K562 (cell line): ENCODE data around the gene TM7SF2. TPM values are rescaled to one million over a fixed set of nuclear protein-coding genes. Genes with fewer than 3 reads are reported as not detected.
A peak's percentile ranks its signal among the peaks of the same experiment; 100 is the strongest.

Experiments used
- BRCA1 ChIP-seq, 2 experiments: fragments of 450-650 bp in 1 of 2; sonication (generic) in 1 of 2; formaldehyde crosslinking in 1 of 2; IDR thresholded peaks; 2 replicates each; pipeline versions ENCODE4 v1.5.0 to v1.6.1; 2017 to 2020; ENCODE audit warnings: mild to moderate bottlenecking in 1 of 2, missing genetic modification reagents in 1 of 2
- C11orf30 ChIP-seq: fragments of 450-650 bp; IDR thresholded peaks from 2 replicates; pipeline ENCODE4 v1.6.1; 2016; ENCODE audit warnings: low read depth, mild to moderate bottlenecking
- CEBPB ChIP-seq: fragments of 450-650 bp; IDR thresholded peaks from 2 replicates; pipeline ENCODE4 v1.6.1; 2016; ENCODE audit warnings: missing genetic modification characterization, missing compliant biosample characterization
- CREBBP ChIP-seq: IDR thresholded peaks from one replicate; pipeline ENCODE4 v1.6.1; 2012; ENCODE audit warnings: low read depth, mild to moderate bottlenecking, control low read depth, inconsistent platforms, low read length
- EGR1 ChIP-seq: fragments of 450-650 bp; conservative IDR thresholded peaks from 2 replicates; pipeline ENCODE4 v1.6.1; 2017; ENCODE audit warnings: mild to moderate bottlenecking
- ETS2 ChIP-seq: IDR thresholded peaks from 2 replicates; pipeline ENCODE4 v1.6.1; 2016; ENCODE audit warnings: borderline replicate concordance, missing genetic modification characterization, mild to moderate bottlenecking, moderate library complexity, missing compliant biosample characterization; ENCODE audit not compliant: poor library complexity, severe bottlenecking
- HDAC8 ChIP-seq: fragments of 450-650 bp; IDR thresholded peaks from 2 replicates; pipeline ENCODE4 v1.6.1; 2016; ENCODE audit warnings: mild to moderate bottlenecking, missing genetic modification characterization, moderate library complexity, missing compliant biosample characterization
- HNRNPH1 ChIP-seq: fragments of 200-400 bp; formaldehyde crosslinking; optimal IDR thresholded peaks from 2 replicates; pipeline ENCODE3; 2017; ENCODE audit warnings: low read depth, mild to moderate bottlenecking, low read length, moderate library complexity
- JUNB ChIP-seq: fragments of 450-650 bp; formaldehyde crosslinking; conservative IDR thresholded peaks from 2 replicates; pipeline ENCODE4 v1.4.0; 2020; ENCODE audit warnings: mild to moderate bottlenecking
- LEF1 ChIP-seq: fragments of 450-650 bp; IDR thresholded peaks from 2 replicates; pipeline ENCODE4 v1.6.1; 2016; ENCODE audit warnings: mild to moderate bottlenecking
- MIER1 ChIP-seq: fragments of 450-650 bp; IDR thresholded peaks from 2 replicates; pipeline ENCODE4 v1.6.1; 2016; ENCODE audit warnings: antibody characterized with exemption, mild to moderate bottlenecking, low read depth
- MTF1 ChIP-seq: fragments of 250-450 bp; sonication (Bioruptor Pico); IDR thresholded peaks from 2 replicates; pipeline ENCODE4 v1.9.0; 2021; ENCODE audit warnings: moderate library complexity, mild to moderate bottlenecking, inconsistent platforms, borderline replicate concordance
- MXD1 ChIP-seq: fragments of 250-450 bp; sonication (Bioruptor Pico); IDR thresholded peaks from 2 replicates; pipeline ENCODE4 v1.8.0; 2021; ENCODE audit warnings: borderline replicate concordance, mild to moderate bottlenecking, moderate library complexity; ENCODE audit not compliant: poor library complexity, severe bottlenecking
- MXI1 ChIP-seq: IDR thresholded peaks from 2 replicates; pipeline ENCODE4 v1.6.1; 2011; ENCODE audit warnings: low read depth, mild to moderate bottlenecking, improper control_type of control experiment, low read length
- MYBL2 ChIP-seq, 2 experiments: fragments of 450-650 bp in 1 of 2; sonication (generic) in 1 of 2; formaldehyde crosslinking in 1 of 2; IDR thresholded peaks; 2 replicates each; pipeline versions ENCODE4 v1.6.1 to v1.8.1; 2017 to 2022; ENCODE audit warnings: borderline replicate concordance in 1 of 2, inconsistent platforms in 1 of 2, low read depth in 1 of 2, mild to moderate bottlenecking in 1 of 2, missing genetic modification reagents in 1 of 2, moderate library complexity in 1 of 2
- MYC ChIP-seq, 2 experiments: fragments of 250-450 bp in 1 of 2; sonication (Bioruptor Pico) in 1 of 2; IDR thresholded peaks; 2 replicates each; pipeline versions ENCODE4 v1.5.1 to v1.6.1; 2012 to 2021; ENCODE audit warnings: low read depth in 2 of 2, borderline replicate concordance in 1 of 2, improper control_type of control experiment in 1 of 2, low read length in 1 of 2, mild to moderate bottlenecking in 1 of 2, moderate library complexity in 1 of 2
- SAP30 ChIP-seq: fragments of 200-600 bp; sonication (generic); IDR thresholded peaks from 2 replicates; pipeline ENCODE4 v1.6.1; 2012; ENCODE audit warnings: borderline replicate concordance, low read depth, mild to moderate bottlenecking, moderate library complexity, low read length, control low read depth, inconsistent platforms; ENCODE audit not compliant: insufficient read depth, poor library complexity, severe bottlenecking
- SNIP1 ChIP-seq: fragments of 450-650 bp; IDR thresholded peaks from 2 replicates; pipeline ENCODE4 v1.7.1; 2017; ENCODE audit warnings: low read depth, mild to moderate bottlenecking
- TGIF2 ChIP-seq: sonication (generic); formaldehyde crosslinking; IDR thresholded peaks from 2 replicates; pipeline ENCODE4 v1.8.1; 2022; ENCODE audit warnings: mild to moderate bottlenecking, missing genetic modification reagents, moderate library complexity
- TRIM28 ChIP-seq: fragments of 450-650 bp; IDR thresholded peaks from 2 replicates; pipeline ENCODE4 v1.6.1; 2017
- ZNF398 ChIP-seq: fragments of 250-450 bp; sonication (Bioruptor Pico); IDR thresholded peaks from 2 replicates; pipeline ENCODE4 v1.8.0; 2021; ENCODE audit warnings: moderate library complexity, mild to moderate bottlenecking, inconsistent platforms
- polyA plus RNA-seq, 8 experiments: library from polyadenylated mRNA; depleted of rRNA in 4 of 8; stranded (reverse) in 5 of 8; unstranded in 3 of 8; fragments of >200 nt; fragmentation: Nextera tagmentation in 2 of 8; fragmentation: Illumina TruSeq in 1 of 8; extraction: Ambion mirVana in 2 of 8; extraction: Trizol in 1 of 8; gene quantifications; 2 replicates each; pipeline versions ENCODE4 v1.2.1 to v1.2.3, GENCODE V29; 2011 to 2014; ENCODE audit warnings: inconsistent platforms in 1 of 8, missing spikeins in 1 of 8
- total RNA-seq, 7 experiments: library from RNA; depleted of rRNA in 6 of 7; stranded (reverse); fragments of >200 nt in 6 of 7; fragmentation: Illumina TruSeq in 2 of 7; extraction: Trizol in 2 of 7; gene quantifications; 2 replicates each; pipeline versions ENCODE4 v1.2.1 to v1.2.3, GENCODE V29; 2011 to 2021; ENCODE audit warnings: low replicate concordance in 1 of 7
- TF ChIP-seq, protein P1 (sequence below): sonication (generic); formaldehyde crosslinking; IDR thresholded peaks from 2 replicates; pipeline ENCODE4 v1.8.0; 2022; ENCODE audit warnings: mild to moderate bottlenecking, missing genetic modification reagents, borderline replicate concordance

Gene TM7SF2
- total and polyA plus RNA-seq, 9 of the 15 experiments (the other 6 are each of a cell fraction or from before 2014, with no cell fraction given), result 1.2 to 22.0 (median 14.3) TPM

DNA sequence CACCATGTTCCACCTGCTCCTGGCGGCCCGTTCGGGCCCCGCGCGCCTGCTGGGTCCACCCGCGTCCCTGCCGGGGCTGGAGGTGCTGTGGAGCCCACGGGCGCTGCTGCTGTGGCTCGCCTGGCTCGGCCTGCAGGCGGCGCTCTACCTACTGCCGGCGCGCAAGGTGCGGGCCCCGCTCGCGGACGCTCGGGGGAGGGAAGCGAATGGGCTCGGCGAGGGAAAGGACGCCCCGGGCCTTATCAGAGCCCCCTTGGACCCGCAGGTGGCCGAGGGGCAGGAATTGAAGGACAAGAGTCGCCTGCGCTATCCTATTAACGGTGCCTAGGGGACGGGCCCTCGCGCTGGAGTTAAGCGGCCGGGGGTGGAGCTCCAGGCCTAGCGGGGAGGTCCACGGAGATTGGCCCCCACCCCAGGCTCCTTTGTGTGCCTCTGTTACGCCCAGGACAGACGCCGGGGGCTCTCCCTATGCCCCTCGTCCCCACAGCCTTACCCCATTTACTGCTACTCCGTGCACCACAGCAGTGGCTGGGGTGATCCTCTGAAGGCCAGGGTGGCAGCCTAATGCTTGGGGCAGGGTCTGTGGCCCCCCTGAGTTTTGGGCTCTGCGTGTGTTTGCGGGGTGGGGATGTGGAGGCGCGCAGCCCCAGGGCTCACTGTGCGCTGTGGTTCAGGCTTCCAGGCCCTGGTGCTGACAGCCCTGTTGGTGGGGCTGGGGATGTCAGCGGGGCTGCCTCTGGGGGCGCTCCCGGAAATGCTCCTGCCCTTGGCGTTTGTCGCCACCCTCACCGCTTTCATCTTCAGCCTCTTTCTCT, 1.1 kb downstream of the TM7SF2 start (continued):
- TF ChIP-seq MXD1 (CRISPR knock-in tag), result no peak
- no peak for TF ChIP-seq TRIM28
- no peak for TF ChIP-seq ETS2
- TF ChIP-seq LEF1, result no peak
- TF ChIP-seq, protein P1, sequence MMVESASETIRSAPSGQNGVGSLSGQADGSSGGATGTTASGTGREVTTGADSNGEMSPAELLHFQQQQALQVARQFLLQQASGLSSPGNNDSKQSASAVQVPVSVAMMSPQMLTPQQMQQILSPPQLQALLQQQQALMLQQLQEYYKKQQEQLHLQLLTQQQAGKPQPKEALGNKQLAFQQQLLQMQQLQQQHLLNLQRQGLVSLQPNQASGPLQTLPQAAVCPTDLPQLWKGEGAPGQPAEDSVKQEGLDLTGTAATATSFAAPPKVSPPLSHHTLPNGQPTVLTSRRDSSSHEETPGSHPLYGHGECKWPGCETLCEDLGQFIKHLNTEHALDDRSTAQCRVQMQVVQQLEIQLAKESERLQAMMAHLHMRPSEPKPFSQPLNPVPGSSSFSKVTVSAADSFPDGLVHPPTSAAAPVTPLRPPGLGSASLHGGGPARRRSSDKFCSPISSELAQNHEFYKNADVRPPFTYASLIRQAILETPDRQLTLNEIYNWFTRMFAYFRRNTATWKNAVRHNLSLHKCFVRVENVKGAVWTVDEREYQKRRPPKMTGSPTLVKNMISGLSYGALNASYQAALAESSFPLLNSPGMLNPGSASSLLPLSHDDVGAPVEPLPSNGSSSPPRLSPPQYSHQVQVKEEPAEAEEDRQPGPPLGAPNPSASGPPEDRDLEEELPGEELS (CRISPR knock-in tag), result peak; percentile 47; the same call in 1 of the 2 replicates
- TF ChIP-seq HNRNPH1, result no peak
- TF ChIP-seq JUNB (CRISPR knock-in tag), result no peak
- TF ChIP-seq C11orf30, result no peak
- TF ChIP-seq MYC (IDR thresholded peaks at IDR 0.05; ENCODE audit: low read depth, low read length), result peak; percentile 71
- peak; percentile 59; the same call in 1 of the 2 replicates for TF ChIP-seq MYC (CRISPR knock-in tag; IDR thresholded peaks at IDR 0.05; ENCODE audit: borderline replicate concordance, low read depth)
- TF ChIP-seq SNIP1, result no peak
- no peak for TF ChIP-seq SAP30
- TF ChIP-seq MIER1, result no peak
- no peak for TF ChIP-seq MYBL2 (IDR thresholded peaks at IDR 0.05; ENCODE audit: low read depth)
- TF ChIP-seq MYBL2 (CRISPR knock-in tag; IDR thresholded peaks at IDR 0.05; ENCODE audit: borderline replicate concordance), result no peak
- TF ChIP-seq EGR1, result no peak
- peak; percentile 94 for TF ChIP-seq TGIF2 (CRISPR knock-in tag)
- TF ChIP-seq MTF1 (CRISPR knock-in tag), result no peak
- no peak for TF ChIP-seq BRCA1 (IDR thresholded peaks at IDR 0.05)
- no peak for TF ChIP-seq BRCA1 (CRISPR knock-in tag; IDR thresholded peaks at IDR 0.05)
- TF ChIP-seq CEBPB, result no peak
- TF ChIP-seq MXI1, result no peak
- no peak for TF ChIP-seq CREBBP
- no peak for TF ChIP-seq ZNF398 (CRISPR knock-in tag)
- no peak for TF ChIP-seq HDAC8 (tag)
